ENCODE data around the gene PTPRB. TPM values are rescaled to one million over a fixed set of nuclear protein-coding genes. Genes with fewer than 3 reads are reported as not detected.
A peak's percentile ranks its signal among the peaks of the same experiment; 100 is the strongest.

The PTPRB gene
- total RNA-seq, 1 experiment from 2014 or later: 1.9 TPM

DNA sequence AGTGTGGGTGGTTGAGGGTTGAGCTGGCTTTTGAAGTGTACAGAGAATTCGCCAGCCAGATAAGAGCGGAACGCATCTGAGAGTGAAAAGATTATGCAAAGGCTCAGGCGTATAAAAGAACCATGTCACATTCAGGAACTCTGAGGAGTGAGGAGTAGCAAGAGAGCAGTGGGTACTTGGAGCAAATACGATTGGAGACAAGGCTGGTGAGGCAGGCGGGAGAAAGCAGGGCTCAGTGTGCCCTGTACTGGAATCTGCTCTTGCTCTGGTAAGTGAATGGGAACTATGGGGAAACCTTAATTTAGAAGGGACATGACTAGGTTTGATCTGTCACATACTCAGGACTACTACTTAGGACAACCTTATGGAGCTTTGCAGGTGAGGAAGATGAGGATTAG lies 87.0 kb downstream of the PTPRB start:
- no TSS peak for BruUV-seq (replicated peaks)
- no peaks in the 10 kb centered on the region for H3K9me3 ChIP-seq (ENCODE audit: insufficient read depth, low read depth)
- H3F3A ChIP-seq (ENCODE audit: insufficient read depth, low read depth): no peaks in the 10 kb centered on the region
- H3K27ac ChIP-seq: no peak overlapping the region
- TF ChIP-seq CTCF (conservative IDR thresholded peaks at IDR 0.05) (no peak), EZH2 (IDR thresholded peaks at IDR 0.05; ENCODE audit: low read depth) (no peak)
- H3K4me2 ChIP-seq: no peak overlapping the region
- no peaks in the 10 kb centered on the region for H3K36me3 ChIP-seq (ENCODE audit: low read depth)
- ChIA-PET CTCF (no interaction called here), POLR2A (ENCODE audit: unreplicated experiment) (no interaction called here)
- no peaks in the 10 kb centered on the region for H3K4me1 ChIP-seq (replicated peaks; ENCODE audit: insufficient read depth)
- no peaks in the 10 kb centered on the region for H3K9me2 ChIP-seq (ENCODE audit: insufficient read depth)
- DNase-seq: no peak
- H4K20me1 ChIP-seq (ENCODE audit: insufficient read depth): no peaks in the 10 kb centered on the region
- no peaks in the 10 kb centered on the region for H3K79me2 ChIP-seq (ENCODE audit: low read depth)
- no peaks in the 10 kb centered on the region for H3K27me3 ChIP-seq (ENCODE audit: insufficient read depth, low read depth)
- no peak overlapping the region for H2AFZ ChIP-seq
- no peak overlapping the region for H3K4me3 ChIP-seq
- intact Hi-C loops (cut with micrococcal nuclease; ENCODE audit: unreplicated experiment): no loop called here

GRCh38 chr12:70549340-70550179 lies 87.7 kb downstream of the PTPRB start:
- no TSS peak for BruUV-seq (replicated peaks)
- H3K4me2 ChIP-seq: no peak overlapping the region
- no peak overlapping the region for H3K27ac ChIP-seq
- TF ChIP-seq CTCF (conservative IDR thresholded peaks at IDR 0.05) (no peak), EZH2 (IDR thresholded peaks at IDR 0.05; ENCODE audit: low read depth) (no peak)
- no peaks in the 10 kb centered on the region for H3K27me3 ChIP-seq (ENCODE audit: insufficient read depth, low read depth)
- intact Hi-C loops (cut with micrococcal nuclease; ENCODE audit: unreplicated experiment): no loop called here
- no peaks in the 10 kb centered on the region for H3K9me2 ChIP-seq (ENCODE audit: insufficient read depth)
- no peaks in the 10 kb centered on the region for H4K20me1 ChIP-seq (ENCODE audit: insufficient read depth)
- H3F3A ChIP-seq (ENCODE audit: insufficient read depth, low read depth): no peaks in the 10 kb centered on the region
- CTCF ChIA-PET: no interaction called here
- no peak for DNase-seq
- H3K9me3 ChIP-seq (ENCODE audit: insufficient read depth, low read depth): no peaks in the 10 kb centered on the region
- H3K4me3 ChIP-seq: no peak overlapping the region
- no peaks in the 10 kb centered on the region for H3K4me1 ChIP-seq (replicated peaks; ENCODE audit: insufficient read depth)
- no peaks in the 10 kb centered on the region for H3K36me3 ChIP-seq (ENCODE audit: low read depth)
- no peak overlapping the region for H2AFZ ChIP-seq
- POLR2A ChIA-PET (ENCODE audit: unreplicated experiment): no interaction called here
- no peaks in the 10 kb centered on the region for H3K79me2 ChIP-seq (ENCODE audit: low read depth)

DNA sequence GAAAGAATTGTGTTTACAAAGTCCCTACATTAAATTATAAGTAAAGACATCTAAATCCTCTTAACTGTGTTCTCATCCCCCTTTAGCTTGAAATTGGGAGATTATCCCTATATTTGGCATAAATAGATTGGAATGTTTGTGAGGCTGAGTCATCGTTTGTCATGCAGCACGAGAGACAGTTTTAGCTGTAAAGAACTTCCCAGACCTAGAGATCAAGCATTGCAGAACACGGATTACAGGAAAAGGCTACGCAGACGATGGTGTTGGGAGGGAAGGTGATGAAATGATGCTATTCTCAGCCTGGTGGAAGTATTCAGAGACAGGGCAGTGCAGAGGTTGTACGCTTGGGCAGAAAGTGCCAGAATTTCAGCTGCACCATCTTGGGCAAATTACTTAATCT lies 93.8 kb downstream of the PTPRB start:
- Histone ChIP-seq H2AFZ (no peak overlapping the region), H3K27ac (peak overlapping the region; percentile 38; the same call in 1 of the 2 replicates), H3K9me3 (ENCODE audit: insufficient read depth, low read depth) (no peaks in the 10 kb centered on the region), H3F3A (ENCODE audit: insufficient read depth, low read depth) (no peaks in the 10 kb centered on the region), H3K4me3 (no peak overlapping the region), H3K27me3 (ENCODE audit: insufficient read depth, low read depth) (no peaks in the 10 kb centered on the region), H3K79me2 (ENCODE audit: low read depth) (no peaks in the 10 kb centered on the region), H3K4me2 (peak overlapping the region; percentile 27), H3K9me2 (ENCODE audit: insufficient read depth) (no peaks in the 10 kb centered on the region), H4K20me1 (ENCODE audit: insufficient read depth) (no peaks in the 10 kb centered on the region), H3K4me1 (replicated peaks; ENCODE audit: insufficient read depth) (peaks cover 13% of the 10 kb centered on the region), H3K36me3 (ENCODE audit: low read depth) (no peaks in the 10 kb centered on the region)
- ChIA-PET CTCF (no interaction called here), POLR2A (ENCODE audit: unreplicated experiment) (no interaction called here)
- TF ChIP-seq CTCF (conservative IDR thresholded peaks at IDR 0.05) (no peak), EZH2 (IDR thresholded peaks at IDR 0.05; ENCODE audit: low read depth) (no peak)
- intact Hi-C loops (cut with micrococcal nuclease; ENCODE audit: unreplicated experiment): no loop called here
- no TSS peak for BruUV-seq (replicated peaks)
- peak; percentile 5 to 72 for DNase-seq

All from PC-9 (cell line).